ENCODE data around the gene SEC23A.
"Not testable (repeated sequence)": the region's sequence is repeated elsewhere in the genome, so short reads cannot be mapped to it uniquely, and the experiment has no call there.

SEC23A gene

DNA sequence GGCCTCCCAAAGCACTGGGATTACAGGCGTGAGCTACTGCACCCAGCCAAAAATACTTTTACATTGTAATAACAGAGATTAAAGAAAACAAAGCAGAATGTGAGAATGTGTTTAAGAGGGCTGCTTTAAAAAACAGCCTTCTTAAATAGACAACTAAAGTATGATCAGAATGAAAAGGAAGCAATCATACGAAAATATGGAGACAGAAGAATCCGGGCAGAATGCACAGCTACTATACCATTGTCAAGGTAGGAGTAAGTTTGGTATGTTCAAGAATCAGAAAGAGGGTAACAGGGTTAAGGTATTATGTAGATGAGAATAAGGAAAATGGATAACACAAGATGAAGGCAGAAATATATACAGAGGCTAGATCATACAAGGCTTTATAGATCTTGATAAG, 8.5 kb downstream of the SEC23A start:
- no peak for DNase-seq (ENCODE audit: low read depth in 2 of 2, low spot score in 1 of 2)

DNA sequence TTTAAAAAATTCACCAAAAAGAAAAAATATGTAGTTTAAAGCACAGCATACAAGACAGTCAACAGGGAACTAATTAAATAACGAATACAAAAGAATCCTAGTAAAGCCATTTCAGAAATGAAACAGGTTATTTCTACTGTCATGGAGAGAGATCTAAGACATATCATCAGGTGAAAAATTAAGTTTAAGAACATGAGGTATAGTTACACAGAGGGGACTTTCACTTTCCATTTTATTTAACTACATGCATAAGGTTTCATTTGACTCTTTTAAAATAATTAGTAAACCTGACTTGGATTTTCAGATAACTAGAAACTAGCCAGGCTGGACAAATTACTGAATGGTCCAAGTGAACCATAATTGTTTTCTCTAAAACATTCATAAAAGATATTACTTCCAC, 11.3 kb downstream of the SEC23A start:
- no peak for DNase-seq (ENCODE audit: low read depth in 2 of 2, low spot score in 1 of 2)

DNA sequence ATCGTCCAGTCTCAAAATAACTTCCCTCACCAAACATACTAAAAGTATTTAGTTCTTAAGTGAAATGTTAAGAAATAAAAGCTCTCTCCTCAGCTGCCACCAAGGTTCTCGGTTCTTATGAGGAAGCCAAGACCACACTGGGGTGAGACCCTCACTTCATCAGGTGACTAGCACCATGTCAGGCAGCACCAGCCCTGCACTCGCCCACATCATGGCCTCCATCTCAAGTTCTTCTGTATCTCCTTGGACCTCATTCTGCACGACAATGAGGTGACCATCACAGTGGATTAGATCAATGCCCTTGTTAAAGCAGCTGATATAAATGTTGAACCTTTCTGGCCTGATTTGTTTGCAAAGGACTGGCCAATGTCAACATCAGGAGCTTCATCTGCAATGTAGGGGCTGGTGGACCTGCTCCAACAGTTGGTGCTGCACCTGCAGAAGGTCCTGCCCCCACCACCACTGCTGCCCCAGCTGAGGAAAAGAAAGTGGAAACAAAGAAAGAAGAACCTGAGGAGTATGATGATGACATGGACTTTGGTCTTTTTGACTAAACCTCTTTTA, 12.4 kb downstream of the SEC23A start:
- DNase-seq (ENCODE audit: low read depth in 2 of 2, low spot score in 1 of 2): no peak

DNA sequence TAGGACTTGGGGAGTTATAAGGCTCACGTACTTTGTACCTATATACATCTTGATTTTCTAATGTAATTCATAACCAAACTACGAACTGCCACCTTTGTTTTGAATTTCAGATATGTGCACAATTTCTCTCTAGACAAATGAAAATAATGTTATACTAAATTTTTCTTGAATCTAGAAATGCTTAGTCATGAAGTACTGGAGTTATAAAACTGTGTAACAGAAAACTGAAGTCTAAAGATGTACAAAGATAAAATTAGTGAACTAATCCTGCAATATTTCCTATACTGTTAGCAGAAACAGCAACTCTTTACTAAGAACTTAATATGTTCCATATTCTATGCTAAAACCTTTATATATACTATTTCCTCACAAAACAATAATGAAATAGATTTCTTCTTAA, 15.5 kb downstream of the SEC23A start:
- no peak for DNase-seq (ENCODE audit: low read depth in 2 of 2, low spot score in 1 of 2)

DNA sequence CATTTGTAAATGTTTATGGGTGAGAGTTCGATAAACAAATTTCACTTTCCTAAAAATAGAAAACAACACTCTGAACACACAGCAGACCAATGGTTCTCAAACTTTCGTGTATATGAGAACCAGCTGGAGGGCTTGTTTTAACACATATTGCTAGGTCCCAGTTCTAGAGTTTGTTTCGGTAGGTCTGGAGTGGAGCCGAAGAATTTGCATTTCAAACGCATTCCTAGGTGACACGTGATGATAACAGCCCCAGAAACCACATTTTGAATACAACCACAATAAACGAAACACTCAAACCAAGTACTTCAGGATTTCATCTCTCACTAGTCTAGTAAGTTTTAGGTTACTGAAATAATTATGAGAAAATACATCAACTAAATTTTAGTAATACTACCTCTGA, 17.1 kb downstream of the SEC23A start:
- no peak for DNase-seq (ENCODE audit: low read depth in 2 of 2, low spot score in 1 of 2)

DNA sequence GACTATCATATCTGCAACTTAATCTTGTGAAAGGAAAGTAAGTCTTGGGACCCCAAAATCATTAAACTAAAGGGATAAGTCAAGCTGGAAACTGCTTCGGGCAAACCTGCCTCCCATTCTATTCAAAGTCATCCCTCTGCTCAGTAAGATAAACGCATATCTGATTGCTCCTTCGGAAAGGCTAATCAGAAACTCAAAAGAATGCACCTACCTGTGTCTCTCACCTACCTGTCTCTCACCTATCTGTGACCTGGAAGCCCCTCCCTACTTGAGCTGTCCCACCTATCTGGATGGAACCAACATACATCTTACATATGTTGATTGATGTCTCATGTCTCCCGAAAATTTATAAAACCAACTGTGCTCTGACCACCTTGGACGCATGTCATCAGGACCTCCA, 19.9 kb downstream of the SEC23A start:
- no peak for DNase-seq (ENCODE audit: low read depth in 2 of 2, low spot score in 1 of 2)

DNA sequence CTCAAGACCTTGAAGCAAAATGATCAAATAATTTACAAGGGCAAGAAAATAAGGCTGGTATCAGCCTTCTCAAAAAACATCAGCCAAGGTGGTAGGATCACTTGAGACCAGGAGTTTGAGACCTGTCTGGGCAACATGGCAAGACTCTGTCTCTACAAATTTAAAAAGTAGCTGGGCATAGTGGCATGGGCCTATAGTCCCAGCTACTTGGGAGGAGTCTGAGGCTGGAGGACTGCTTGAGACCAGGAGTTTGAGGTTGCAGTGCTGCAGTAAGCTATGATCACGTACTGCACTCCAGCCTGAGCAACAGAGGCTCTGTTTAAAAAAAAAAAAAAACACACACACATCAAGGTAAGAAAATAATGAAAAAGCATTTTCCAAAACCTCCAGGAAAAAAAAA, 22.1 kb downstream of the SEC23A start:
- DNase-seq (ENCODE audit: low read depth in 2 of 2, low spot score in 1 of 2): no peak

DNA sequence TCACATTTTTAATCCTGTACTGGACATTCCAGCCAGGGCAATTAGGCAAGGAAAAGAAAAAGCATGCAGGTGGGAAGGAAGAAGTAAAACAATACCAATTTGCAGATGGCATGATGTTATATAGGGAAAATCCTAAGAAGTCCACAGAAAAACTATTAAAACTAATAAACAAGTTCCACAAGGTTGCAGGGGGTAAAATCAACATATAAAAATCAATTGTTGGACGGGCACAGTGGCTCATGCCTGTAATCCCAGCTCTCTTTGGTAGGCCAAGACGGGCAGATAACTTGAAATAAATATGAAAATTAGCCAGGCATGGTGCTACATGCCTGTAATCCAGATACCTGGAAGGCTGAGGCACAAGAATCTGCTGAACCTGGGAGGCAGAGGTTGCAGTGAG, 31.9 kb downstream of the SEC23A start:
- DNase-seq (ENCODE audit: low read depth in 2 of 2, low spot score in 1 of 2): no peak

DNA sequence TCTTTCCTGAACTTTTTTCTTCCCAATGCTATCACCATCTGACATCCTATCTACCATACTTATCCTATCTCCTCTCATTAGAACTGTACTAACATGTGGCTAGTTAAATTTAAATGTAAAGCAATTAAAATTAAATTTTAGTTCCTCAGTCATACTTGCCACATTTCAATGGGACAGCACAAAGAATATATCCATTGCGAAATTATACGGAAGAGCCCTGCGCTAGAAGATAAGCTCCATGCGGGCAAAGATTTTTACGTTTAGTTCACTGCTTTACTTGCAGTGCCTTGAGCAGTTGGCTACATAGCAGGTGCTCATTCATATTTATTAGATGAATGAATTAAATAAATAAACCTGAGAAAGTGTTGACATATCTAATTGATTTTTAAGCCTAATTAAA, 33.1 kb downstream of the SEC23A start:
- DNase-seq (ENCODE audit: low read depth in 2 of 2, low spot score in 1 of 2): no peak

DNA sequence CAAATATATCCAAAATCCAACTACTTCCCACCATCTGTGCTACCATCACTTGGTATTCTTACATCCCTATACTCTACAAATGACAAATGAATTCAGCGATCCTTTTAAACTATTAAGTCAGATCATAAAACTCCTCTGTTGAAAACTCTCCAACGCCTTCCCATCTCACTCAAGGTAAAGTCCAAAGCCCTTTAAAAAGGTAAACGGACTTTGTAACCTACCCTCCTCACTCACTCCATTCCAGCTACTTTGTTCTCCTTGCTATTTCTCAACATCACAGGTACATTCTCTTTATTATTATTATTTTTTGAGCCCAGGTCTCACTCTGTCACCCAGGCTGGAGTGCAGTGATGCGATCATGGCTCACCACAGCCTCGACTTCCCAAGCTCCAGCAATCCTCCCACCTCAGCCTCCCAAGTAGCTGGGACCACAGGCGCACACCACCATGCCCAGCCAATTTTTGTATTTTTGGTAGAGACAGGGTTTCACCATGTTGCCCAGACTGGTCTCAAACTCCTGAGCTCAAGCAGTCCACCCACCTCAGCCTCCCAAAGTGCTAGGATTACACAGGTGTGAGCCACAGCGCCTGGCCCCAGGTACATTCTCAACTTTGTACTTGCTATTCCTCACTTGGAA, 33.7 kb downstream of the SEC23A start:
- not testable (repeated sequence) for DNase-seq (ENCODE audit: low read depth in 2 of 2, low spot score in 1 of 2)

DNA sequence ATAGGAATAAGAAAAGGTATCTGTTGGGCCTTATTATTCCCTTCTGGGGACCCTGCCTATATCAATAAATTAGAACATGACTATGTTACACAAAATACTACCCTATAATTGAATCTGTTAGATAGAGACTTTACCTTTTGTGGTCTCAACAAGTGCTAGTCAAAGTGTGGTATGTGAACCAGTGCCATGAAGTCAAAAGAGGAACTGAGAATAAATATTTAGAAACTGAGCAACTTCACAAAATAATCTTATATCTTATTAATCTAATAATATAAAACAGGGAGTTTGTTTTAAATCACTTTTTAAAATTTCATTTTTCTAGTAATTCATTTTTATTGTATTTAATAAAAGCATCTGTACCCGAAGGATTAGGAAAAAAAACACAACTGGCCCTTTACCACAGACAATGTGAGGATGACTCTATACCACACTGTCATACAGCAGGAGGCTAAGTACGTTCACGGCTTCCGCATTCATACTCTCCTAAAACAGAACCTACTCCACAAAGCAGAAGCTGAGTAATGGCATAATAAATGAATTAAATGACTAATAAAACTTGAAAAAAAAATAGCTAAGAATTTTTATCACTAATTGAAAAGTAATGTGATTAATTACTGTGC, 42.1 kb downstream of the SEC23A start:
- DNase-seq (ENCODE audit: low read depth in 2 of 2, low spot score in 1 of 2): no peak

DNA sequence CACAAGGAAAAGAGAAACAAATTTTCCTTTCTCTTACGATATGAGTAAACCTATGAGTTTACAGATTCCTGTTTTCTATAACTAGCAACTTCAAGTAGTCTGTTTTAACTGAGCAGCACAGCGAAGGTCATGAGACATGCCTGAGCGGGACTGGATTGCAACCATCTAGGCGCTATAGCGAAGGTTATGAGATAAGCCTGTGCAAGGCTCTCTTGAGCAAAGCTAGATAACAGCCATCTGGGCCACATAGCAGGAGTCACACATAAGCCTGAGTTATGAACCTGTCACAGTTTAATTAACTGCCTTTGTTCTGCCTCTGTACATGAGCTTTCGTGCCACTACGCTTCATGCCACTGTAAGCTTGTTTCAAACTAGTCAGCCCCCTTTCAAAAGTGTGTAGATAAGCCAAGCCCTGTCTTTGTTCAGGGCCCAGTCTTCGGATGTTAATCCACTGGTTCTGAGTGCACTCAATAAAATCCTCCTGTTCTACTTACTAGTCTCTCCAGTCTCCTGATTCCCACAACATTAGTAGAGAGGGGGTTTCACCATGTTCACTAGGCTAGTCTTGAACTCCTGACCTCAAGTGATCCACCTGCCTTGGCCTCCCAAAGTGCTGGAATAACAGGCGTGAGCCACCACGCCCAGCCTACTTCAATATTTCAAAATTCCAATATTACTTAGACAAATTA, 47.1 kb downstream of the SEC23A start:
- DNase-seq (ENCODE audit: low read depth in 2 of 2, low spot score in 1 of 2): no peak

DNA sequence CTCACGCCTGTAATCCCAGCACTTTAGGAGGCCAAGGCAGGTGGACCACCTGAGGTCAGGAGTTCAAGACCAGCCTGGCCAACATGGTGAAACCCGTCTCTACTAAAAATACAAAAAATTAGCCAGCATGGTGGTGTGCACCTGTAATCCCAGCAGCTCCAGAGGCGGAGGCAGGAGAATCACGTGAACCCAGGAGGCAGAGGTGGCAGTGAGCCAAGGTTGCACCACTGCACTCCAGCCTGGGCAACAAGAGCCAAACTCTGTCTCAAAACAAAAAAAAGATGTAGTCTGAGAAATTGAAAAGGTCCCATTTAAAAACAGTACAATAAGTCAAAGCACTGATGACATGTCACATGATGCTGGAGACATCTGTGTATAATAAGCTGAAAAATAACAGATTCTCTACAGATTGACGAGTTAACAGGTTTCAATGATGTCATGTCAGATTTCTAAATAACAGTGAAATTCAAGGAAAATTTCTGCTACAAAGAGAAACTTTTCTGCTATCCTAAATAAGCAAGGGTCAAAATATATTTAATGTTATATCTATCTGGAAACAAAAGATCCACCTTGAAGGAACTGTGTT, 50.1 kb downstream of the SEC23A start:
- DNase-seq (ENCODE audit: low read depth in 2 of 2, low spot score in 1 of 2): not testable (repeated sequence)

DNA sequence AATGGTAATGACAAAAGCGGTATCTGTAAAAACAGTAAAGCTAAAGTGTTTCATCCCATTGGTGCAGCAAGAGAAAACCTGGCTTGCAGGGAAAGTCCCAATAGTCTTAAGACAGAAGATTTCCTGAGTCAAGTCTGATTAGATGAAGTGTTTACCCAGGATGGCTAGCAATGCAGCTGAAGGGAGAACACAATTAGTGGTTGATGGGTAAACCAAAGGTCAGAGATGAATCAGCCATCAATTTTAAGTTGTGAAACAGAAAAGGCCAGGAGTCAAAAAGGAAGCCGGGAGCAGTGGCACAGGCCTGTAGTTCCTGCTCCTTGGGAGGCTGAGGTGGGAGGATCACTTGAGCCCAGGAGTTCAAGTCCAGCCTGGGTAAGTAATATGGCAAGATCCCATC, 52.6 kb downstream of the SEC23A start:
- DNase-seq (ENCODE audit: low read depth in 2 of 2, low spot score in 1 of 2): no peak

DNA sequence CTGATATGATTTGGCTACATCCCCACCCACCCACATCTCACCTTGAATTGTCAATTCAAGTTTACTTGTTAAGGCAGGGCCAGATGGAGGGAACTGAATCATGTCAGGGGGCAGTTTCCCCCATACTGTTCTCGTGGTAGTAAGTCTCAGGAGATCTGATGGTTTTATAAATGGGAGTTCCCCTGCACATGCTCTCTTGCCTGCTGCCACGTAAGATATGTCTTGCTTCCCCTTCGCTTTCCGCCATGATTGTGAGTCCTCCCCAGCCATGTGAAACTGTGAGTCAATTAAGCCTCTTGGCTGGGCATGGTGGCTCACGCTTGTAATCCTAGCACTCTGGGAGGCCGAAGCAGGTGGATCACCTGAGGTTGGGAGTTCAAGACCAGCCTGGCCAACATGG, 57.1 kb downstream of the SEC23A start:
- not testable (repeated sequence) for DNase-seq (ENCODE audit: low read depth in 2 of 2, low spot score in 1 of 2)

DNA sequence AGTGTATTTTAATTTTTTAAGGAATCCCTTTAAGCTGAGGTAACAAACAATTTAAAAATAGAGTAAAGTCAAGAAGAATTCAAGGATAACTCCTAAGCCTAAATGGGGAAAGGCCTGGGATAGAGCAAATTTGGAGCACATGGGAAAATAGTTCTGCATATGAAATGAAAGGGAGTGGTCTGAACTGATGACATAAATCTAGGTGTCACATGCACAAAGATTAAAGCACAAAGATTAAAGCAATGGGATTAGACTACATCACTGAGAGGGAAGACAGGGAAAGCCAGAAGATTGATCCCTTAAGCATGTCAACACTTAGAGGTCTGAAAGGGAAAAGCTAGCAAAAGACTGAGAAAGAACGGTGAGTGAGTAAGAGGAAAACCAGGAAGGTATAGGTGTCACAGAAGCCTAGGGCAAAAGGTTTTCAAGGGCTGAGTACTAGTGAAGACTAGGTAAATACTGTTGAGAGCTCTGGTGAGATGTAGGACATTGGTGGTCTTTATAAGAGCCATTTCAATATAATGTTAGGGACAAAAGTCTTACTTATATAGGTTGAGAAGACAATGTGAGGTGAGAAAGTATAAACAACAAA, 59.6 kb downstream of the SEC23A start:
- DNase-seq (ENCODE audit: low read depth in 2 of 2, low spot score in 1 of 2): no peak

DNA sequence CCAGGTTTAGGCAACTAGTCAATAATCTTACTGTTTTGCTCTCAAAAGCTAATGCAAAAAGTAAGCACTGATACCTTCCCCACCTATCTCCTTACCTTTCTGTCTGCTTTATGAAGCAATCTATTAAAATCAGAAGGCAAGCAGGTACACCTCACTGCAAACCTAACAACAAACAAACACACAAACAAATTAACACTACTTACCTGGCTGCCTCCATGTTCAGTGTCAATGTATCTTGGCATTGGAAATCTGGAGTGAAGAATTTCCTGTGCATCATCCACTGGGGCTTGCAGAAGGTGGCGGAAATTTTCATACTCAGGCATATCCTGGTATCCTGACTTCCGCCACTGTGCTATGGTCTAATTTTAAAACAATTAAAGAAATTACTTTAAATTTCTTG, 62.5 kb downstream of the SEC23A start:
- no peak for DNase-seq (ENCODE audit: low read depth in 2 of 2, low spot score in 1 of 2)

DNA sequence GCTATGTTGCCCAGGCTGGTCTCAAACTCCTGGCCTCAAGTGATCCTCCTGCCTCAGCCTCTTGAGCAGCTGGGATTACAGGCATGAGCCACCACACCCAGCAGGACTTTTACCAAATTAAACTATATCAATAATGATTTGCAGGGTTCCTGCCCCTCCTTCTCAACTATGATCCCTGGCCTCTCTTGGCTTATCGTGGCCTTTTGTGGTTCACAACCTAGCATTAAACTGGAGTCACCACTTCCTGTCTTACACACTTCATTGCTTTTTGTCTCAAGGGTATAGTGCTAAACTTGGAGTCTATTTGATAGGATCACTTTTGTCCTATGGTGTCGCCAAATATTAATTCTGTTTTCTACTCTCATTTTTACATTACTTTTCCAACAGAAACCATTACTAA, 64.5 kb downstream of the SEC23A start:
- no peak for DNase-seq (ENCODE audit: low read depth in 2 of 2, low spot score in 1 of 2)

DNA sequence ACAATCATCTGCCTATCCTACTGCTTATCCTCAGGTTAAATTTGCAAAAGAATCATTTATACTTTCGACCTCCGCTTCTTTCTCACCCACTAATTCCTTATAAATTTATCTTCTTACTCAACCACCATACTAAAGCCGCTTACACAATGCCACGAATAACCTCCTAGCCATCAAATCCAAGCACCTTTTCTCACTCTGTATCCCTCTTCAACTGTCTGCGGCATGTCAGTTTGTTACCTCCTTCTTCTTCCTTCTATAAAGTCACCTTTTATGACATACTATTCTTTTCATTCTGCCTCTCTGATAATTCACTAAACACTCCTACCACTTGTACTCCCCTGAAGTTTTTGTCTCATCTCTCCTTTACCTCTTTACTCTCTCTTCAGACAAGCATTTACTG, 66.3 kb downstream of the SEC23A start:
- no peak for DNase-seq (ENCODE audit: low read depth in 2 of 2, low spot score in 1 of 2)

DNA sequence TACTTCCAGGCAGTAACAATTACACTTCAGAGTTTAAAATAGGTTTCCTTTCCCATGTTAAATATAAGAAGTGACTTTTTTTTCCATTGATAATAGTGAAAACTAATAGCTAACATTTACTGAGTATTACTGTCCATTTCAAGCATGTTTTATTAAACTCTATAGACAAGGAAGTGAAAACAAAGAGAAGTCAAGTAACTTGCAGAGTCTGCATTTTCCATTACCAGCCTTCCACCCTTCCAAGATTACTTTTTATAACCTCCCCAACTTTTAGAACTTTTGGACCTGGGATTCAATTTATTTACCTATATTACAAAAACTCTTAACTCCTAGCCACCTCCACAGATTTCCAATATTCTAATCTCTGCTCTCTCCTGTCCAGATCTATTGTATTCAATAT, 67.7 kb downstream of the SEC23A start:
- no peak for DNase-seq (ENCODE audit: low read depth in 2 of 2, low spot score in 1 of 2)

DNA sequence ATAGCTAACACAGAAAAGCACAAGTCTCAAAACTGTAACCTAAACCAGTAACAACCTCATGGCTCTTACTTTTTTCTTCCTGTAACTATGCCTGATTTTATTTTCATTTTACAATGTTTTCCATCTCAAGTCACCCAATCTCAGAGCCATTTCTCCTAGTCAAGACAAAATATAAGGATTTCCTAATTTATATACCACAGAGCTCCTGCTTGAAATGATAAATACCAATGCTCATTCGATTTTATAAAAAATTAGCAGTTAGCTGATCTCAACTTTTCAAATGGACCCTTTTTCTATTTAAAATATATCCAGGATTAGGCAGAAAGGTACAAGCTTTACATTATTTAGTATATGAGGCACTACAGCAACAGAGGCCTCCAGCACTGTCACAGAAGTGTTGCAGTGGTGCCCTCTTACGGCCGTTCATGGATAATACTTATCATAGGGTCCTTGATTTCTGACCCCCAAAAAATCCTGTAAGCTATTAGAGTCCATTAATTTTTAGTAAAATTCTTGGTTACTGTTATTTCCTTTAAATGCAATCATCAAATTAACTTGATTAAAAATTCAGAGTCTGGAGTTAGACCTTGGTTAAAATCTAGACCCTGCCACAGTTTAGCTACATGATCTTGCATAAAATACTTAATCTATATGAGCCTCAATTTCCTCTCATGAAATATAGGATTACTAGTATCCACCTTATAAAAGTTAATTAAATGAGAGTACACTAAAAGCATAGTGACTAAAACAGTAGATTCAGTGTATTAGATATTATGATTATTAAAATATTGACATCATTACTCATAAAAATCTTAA, 68.3 kb downstream of the SEC23A start:
- DNase-seq (ENCODE audit: low read depth in 2 of 2, low spot score in 1 of 2): no peak

Measured in stimulated activated CD8-positive, alpha-beta memory T cell treated with anti-CD3 and anti-CD28 coated beads, Interleukin-4, amount 100 ng/mL, for 1 hour (primary cell).